IMR-90 (cell line): ENCODE measurements around the gene RMI2. TPM values are rescaled to one million over a fixed set of nuclear protein-coding genes. Genes with fewer than 3 reads are reported as not detected.

Experiments used
- ATAC-seq: fragments of 200-7000 bp; cut with Tn5 transposase; 2 replicates; pipeline ENCODE4 v1.9.1; 2020; ENCODE audit warnings: low read depth, mild to moderate bottlenecking, moderate library complexity
- BruUV-seq: library from RNA; stranded (reverse); fragments of 400-500 nt; replicated peaks from 2 replicates; lab custom pipeline; 2021; lab: Mats Ljungman, UMichigan
- CTCF ChIA-PET: fragments of 300-600 bp; formaldehyde crosslinking; extraction: SDS; loops from one replicate; lab custom pipeline; 2021; ENCODE audit warnings: antibody characterized with exemption; lab: Yijun Ruan, JAX
- POLR2A ChIA-PET: fragments of 300-600 bp; sonication (Branson Sonifier 250); formaldehyde crosslinking; loops from one replicate; lab custom pipeline; 2022; ENCODE audit warnings: antibody characterized with exemption; ENCODE audit not compliant: unreplicated experiment; lab: Charles Lee
- DNase-seq: peaks from one replicate; pipeline ENCODE4 v3.0.0; 2013
- H2AFZ ChIP-seq: replicated peaks from 2 replicates; pipeline ENCODE3; 2013; ENCODE audit warnings: low read length, mild to moderate bottlenecking; ENCODE audit not compliant: poor library complexity
- H2AK5ac ChIP-seq: 2 replicates; pipeline ENCODE4 v1.6.1; 2013; ENCODE audit warnings: low read depth, low read length, inconsistent platforms
- H2AK9ac ChIP-seq: replicated peaks from 2 replicates; pipeline ENCODE3; 2013; ENCODE audit warnings: mild to moderate bottlenecking, low read depth, low read length, moderate library complexity; ENCODE audit not compliant: poor library complexity
- H2BK120ac ChIP-seq: 2 replicates; pipeline ENCODE4 v1.6.1; 2013; ENCODE audit warnings: low read depth, low read length, inconsistent platforms
- H2BK15ac ChIP-seq: 3 replicates; pipeline ENCODE4 v1.6.1; 2013; ENCODE audit warnings: low read depth, low read length, inconsistent platforms
- H2BK20ac ChIP-seq: 2 replicates; pipeline ENCODE4 v1.6.1; 2013; ENCODE audit warnings: low read depth, mild to moderate bottlenecking, inconsistent platforms, low read length, moderate library complexity
- H2BK5ac ChIP-seq: 2 replicates; pipeline ENCODE4 v1.6.1; 2013; ENCODE audit warnings: mild to moderate bottlenecking, low read depth, low read length, inconsistent platforms; ENCODE audit not compliant: poor library complexity, severe bottlenecking
- H3K14ac ChIP-seq: replicated peaks from 2 replicates; pipeline ENCODE4 v1.6.1; 2013; ENCODE audit warnings: low read depth, low read length, inconsistent platforms
- H3K18ac ChIP-seq: 2 replicates; pipeline ENCODE4 v1.6.1; 2013; ENCODE audit warnings: low read depth, low read length, control low read depth
- H3K23ac ChIP-seq: 2 replicates; pipeline ENCODE4 v1.6.1; 2013; ENCODE audit warnings: low read depth, low read length, inconsistent platforms
- H3K27ac ChIP-seq: 2 replicates; pipeline ENCODE4 v1.5.1; 2013; ENCODE audit warnings: mild to moderate bottlenecking, control low read depth, low read length; ENCODE audit not compliant: insufficient read depth
- H3K27me3 ChIP-seq: 2 replicates; pipeline ENCODE4 v1.6.1; 2013; ENCODE audit warnings: low read length; ENCODE audit not compliant: control insufficient read depth, insufficient read depth
- H3K36me3 ChIP-seq: 2 replicates; pipeline ENCODE4 v1.6.1; 2013; ENCODE audit warnings: low read length, mixed read lengths; ENCODE audit not compliant: control insufficient read depth, insufficient read depth
- H3K4ac ChIP-seq: 2 replicates; pipeline ENCODE4 v1.6.1; 2013; ENCODE audit warnings: low read depth, low read length, inconsistent platforms
- H3K4me1 ChIP-seq: 2 replicates; pipeline ENCODE4 v1.6.1; 2013; ENCODE audit warnings: low read length, mixed read lengths; ENCODE audit not compliant: control insufficient read depth, insufficient read depth
- H3K4me2 ChIP-seq: 2 replicates; pipeline ENCODE4 v1.6.1; 2013; ENCODE audit warnings: low read depth, mild to moderate bottlenecking, control low read depth, low read length, moderate library complexity
- H3K4me3 ChIP-seq: 2 replicates; pipeline ENCODE4 v1.5.1; 2013; ENCODE audit warnings: low read depth, mild to moderate bottlenecking, control low read depth, low read length, moderate library complexity; ENCODE audit not compliant: insufficient read depth
- H3K56ac ChIP-seq: 2 replicates; pipeline ENCODE4 v1.6.1; 2013; ENCODE audit warnings: low read length, inconsistent platforms; ENCODE audit not compliant: insufficient read depth; ENCODE audit errors: extremely low read depth
- H3K79me1 ChIP-seq, 2 experiments: 2 replicates each; pipeline ENCODE4 v1.6.1; 2013; ENCODE audit warnings: low read length in 2 of 2, inconsistent platforms in 1 of 2, low read depth in 1 of 2
- H3K9ac ChIP-seq: 2 replicates; pipeline ENCODE4 v1.6.1; 2013; ENCODE audit warnings: low read depth, low read length, control low read depth
- H3K9me1 ChIP-seq: 2 replicates; pipeline ENCODE4 v1.6.1; 2013; ENCODE audit warnings: low read length, inconsistent platforms; ENCODE audit not compliant: insufficient read depth
- H3K9me3 ChIP-seq: 2 replicates; pipeline ENCODE4 v1.6.1; 2013; ENCODE audit warnings: low read length; ENCODE audit not compliant: control insufficient read depth, insufficient read depth
- H4K20me1 ChIP-seq: 2 replicates; pipeline ENCODE4 v1.6.1; 2013; ENCODE audit warnings: low read length, inconsistent platforms; ENCODE audit not compliant: insufficient read depth
- H4K5ac ChIP-seq: 2 replicates; pipeline ENCODE4 v1.6.1; 2013; ENCODE audit warnings: mild to moderate bottlenecking, low read depth, low read length, control low read depth
- H4K8ac ChIP-seq, 2 experiments: 2 replicates each; pipeline ENCODE4 v1.6.1; 2013; ENCODE audit warnings: low read depth in 2 of 2, low read length in 2 of 2, control low read depth in 1 of 2, inconsistent platforms in 1 of 2
- H4K91ac ChIP-seq: 2 replicates; pipeline ENCODE4 v1.6.1; 2013; ENCODE audit warnings: low read depth, low read length, inconsistent platforms; ENCODE audit not compliant: insufficient read depth
- CEBPB ChIP-seq: IDR thresholded peaks from 2 replicates; pipeline ENCODE4 v1.6.1; 2012; ENCODE audit warnings: low read depth, low read length, improper control_type of control experiment
- MAFK ChIP-seq: IDR thresholded peaks from 2 replicates; pipeline ENCODE4 v1.6.1; 2012; ENCODE audit warnings: low read depth, low read length, improper control_type of control experiment
- NFE2L2 ChIP-seq: fragments of 150-350 bp; IDR thresholded peaks from 2 replicates; pipeline ENCODE4 v1.6.1; 2016; ENCODE audit warnings: low read depth, mild to moderate bottlenecking, low read length
- RAD21 ChIP-seq: IDR thresholded peaks from 2 replicates; pipeline ENCODE4 v1.6.1; 2012; ENCODE audit warnings: low read length, improper control_type of control experiment
- RFX5 ChIP-seq: IDR thresholded peaks from 2 replicates; pipeline ENCODE4 v1.8.0; 2012; ENCODE audit warnings: low read depth, mild to moderate bottlenecking, low read length, moderate library complexity
- WGBS, 2 experiments: methylation state at CpG; one replicate each; pipeline versions ENCODE4 v1.1.5 to v1.1.7; 2013; ENCODE audit warnings: missing lambda C conversion rate in 2 of 2; ENCODE audit not compliant: insufficient read length in 1 of 2; ENCODE audit errors: extremely low coverage in 2 of 2; 5-methylcytosine and 5-hydroxymethylcytosine counted together
- dilution Hi-C: fragments of 300-500 bp; cut with HindIII; formaldehyde crosslinking; loops from one replicate; pipeline ENCODE4 v1.14.3; 2018; ENCODE audit warnings: low sequenced_read_pairs; ENCODE audit not compliant: unreplicated experiment
- in situ Hi-C: fragments of 300-500 bp; cut with MboI; formaldehyde crosslinking; loops from 3 replicates; pipeline ENCODE4 v1.14.3; 2019; ENCODE audit warnings: low sequenced_read_pairs, inconsistent platforms, mixed read lengths
- intact Hi-C: fragments of 100-400 bp; cut with micrococcal nuclease; formaldehyde crosslinking; loops from 2 replicates; pipeline ENCODE4 v1.10.0; 2022
- polyA plus RNA-seq, 3 experiments: library from polyadenylated mRNA; depleted of rRNA; stranded (reverse); fragments of >200 nt; gene quantifications; 2 replicates each; pipeline ENCODE4 v1.2.3, GENCODE V29; 2012; ENCODE audit warnings: low replicate concordance in 1 of 3
- total RNA-seq: library from RNA; depleted of rRNA; stranded (reverse); fragments of >200 nt; gene quantifications from 2 replicates; pipeline ENCODE4 v1.2.3, GENCODE V29; 2012

RMI2 gene
- total and polyA plus RNA-seq, 2 of the 4 experiments (the other 2 are of a cell fraction), result 3.2 to 5.6 TPM

DNA sequence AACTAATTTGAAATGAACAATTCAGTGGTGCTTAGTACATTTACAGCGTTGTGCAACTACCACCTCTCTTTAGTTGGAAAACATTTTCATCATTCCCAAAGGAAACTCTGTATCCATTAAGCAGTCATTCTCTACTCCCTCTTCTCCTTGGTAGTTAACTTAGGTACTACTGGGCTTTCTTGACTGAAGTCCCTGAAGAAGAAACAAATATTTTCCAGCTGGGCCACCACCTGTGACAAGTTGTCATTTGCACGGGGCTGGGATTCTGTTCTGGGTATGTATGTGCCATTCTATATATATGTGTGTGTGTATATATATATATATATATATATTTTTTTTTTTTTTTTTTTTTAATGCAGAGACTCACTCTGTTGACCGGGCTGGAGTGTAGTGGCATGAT lies 15.4 kb upstream of the RMI2 start:
- intact Hi-C loops, result loop anchor here (2.0 kb wide), 1 partner anchor 17 kb away; no protein-coding TSS in a partner anchor
- H3K23ac ChIP-seq, result no peak overlapping the region
- no peaks in the 10 kb centered on the region for H3K36me3 ChIP-seq
- H3K56ac ChIP-seq, result no peak overlapping the region
- H3K4me3 ChIP-seq, result no peak overlapping the region
- H2BK120ac ChIP-seq, result peak overlapping the region; percentile 96
- CTCF ChIA-PET, result interaction anchor here (0.8 to 1.1 kb wide), 2 partner anchors 16 to 27 kb away, joined by 3 to 4 read pairs; no protein-coding TSS in a partner anchor
- no peak overlapping the region for H3K18ac ChIP-seq
- TF ChIP-seq NFE2L2, result no peak
- no peak for TF ChIP-seq MAFK
- TF ChIP-seq RAD21, result no peak
- TF ChIP-seq RFX5, result no peak
- no peak; the same call in 1 of the 2 replicates for TF ChIP-seq CEBPB
- H3K14ac ChIP-seq, result no peak overlapping the region
- in situ Hi-C loops, result no loop called here
- ATAC-seq, result no peak
- dilution Hi-C loops, result no loop called here
- no TSS peak for BruUV-seq
- H2AFZ ChIP-seq, result no peak overlapping the region
- no peak overlapping the region for H3K9ac ChIP-seq
- peaks cover 24% of the 10 kb centered on the region for H3K4me1 ChIP-seq
- no peak overlapping the region for H3K4me2 ChIP-seq
- H3K9me3 ChIP-seq, result 0 out of 2 replicates have a peak, but pooled peaks cover 2% of the 10 kb centered on the region
- H3K27ac ChIP-seq, result peak overlapping the region; percentile 10; the same call in 1 of the 2 replicates
- H3K27me3 ChIP-seq, result no peaks in the 10 kb centered on the region
- H4K20me1 ChIP-seq, result no peaks in the 10 kb centered on the region
- H3K4ac ChIP-seq, result peak overlapping the region; percentile 96
- no peak overlapping the region for H2BK5ac ChIP-seq
- peak overlapping the region; percentile 88 for H2AK5ac ChIP-seq
- DNase-seq, result no peak
- 0 out of 2 replicates have a peak overlapping the region, but pooled peaks have one; percentile 24 for H4K91ac ChIP-seq
- WGBS, 2 experiments, result no CpG with 5 or more reads among the region's 3 CpGs
- POLR2A ChIA-PET, result no interaction called here
- 0 out of 3 replicates have a peak overlapping the region, but pooled peaks have one; percentile 88 for H2BK15ac ChIP-seq
- no peak overlapping the region for H4K5ac ChIP-seq
- no peaks in the 10 kb centered on the region; a peak in 1 of 4 replicates for H3K79me1 ChIP-seq
- peaks cover 14% of the 10 kb centered on the region for H3K9me1 ChIP-seq
- no peak overlapping the region for H2AK9ac ChIP-seq
- H2BK20ac ChIP-seq, result peak overlapping the region; percentile 80
- H4K8ac ChIP-seq, result peak overlapping the region in 1 of 2 experiments; percentile 42; a peak in 2 of 4 replicates
